GM18907 (cell line): Measurements from ENCODE around the gene SMG6.
"Not testable (repeated sequence)": the region's sequence is repeated elsewhere in the genome, so short reads cannot be mapped to it uniquely, and the experiment has no call there.

Experiments used
- ATAC-seq: cut with Tn5 transposase; IDR thresholded peaks from one replicate; pipeline ENCODE4 v1.9.1; 2021; ENCODE audit warnings: mild to moderate bottlenecking, moderate library complexity; ENCODE audit not compliant: unreplicated experiment

Gene SMG6

DNA sequence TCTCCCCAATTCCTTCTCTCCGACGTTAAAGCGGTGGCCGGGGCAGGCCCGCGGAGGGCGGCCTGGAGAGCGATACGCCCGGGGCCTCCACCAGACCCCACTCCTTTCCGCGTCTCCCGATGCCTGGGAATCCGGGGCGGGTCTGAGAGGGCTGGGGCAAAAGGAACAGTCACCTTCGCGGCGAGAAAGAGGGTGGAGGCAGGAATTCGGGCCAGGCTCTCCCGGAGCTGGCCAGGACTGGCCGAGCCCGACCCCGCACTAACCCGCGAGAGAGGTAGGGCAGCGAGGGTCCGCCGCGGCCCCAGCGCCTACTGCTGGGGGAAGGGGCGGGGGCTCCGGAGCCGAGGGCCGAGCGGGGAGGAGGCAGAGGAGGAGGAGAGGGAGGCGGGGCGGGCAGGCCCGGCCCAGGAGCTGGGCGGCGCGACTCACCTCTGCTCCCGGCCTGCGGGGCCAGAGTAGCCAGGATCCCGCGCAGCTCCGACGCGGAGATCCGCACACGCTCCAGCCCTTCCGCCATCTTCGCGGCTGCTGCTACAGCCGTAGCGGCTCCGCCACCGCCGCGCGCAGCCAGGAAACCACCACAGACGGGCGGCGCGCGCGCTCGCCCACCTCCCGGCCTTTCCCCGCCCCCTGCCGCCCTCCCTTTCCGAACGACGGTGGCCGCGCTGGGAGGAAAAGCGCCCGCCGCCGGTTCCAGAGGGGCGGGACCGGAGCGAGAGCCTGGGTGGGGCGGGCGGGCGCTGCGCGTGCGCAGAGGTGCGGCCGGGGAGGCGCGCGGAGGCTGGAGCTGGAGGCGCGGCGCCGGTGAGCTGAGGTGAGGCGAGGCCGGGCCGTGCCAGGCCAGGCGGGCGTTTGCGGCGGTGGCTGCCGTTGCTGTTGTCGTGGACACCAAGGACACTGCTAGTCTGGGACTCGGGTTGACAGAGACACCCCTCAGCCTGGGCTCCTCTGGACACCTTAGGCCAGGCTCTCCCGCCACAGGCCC lies at the start of gene SMG6, which contains the start of gene SRR:
TSS of gene SMG6 (minus strand) at position 582 of the 985 bp plus-strand sequence. CDS start at position 517, 65 bp downstream.
TSS of gene SRR (plus strand) at position 747 of the 985 bp plus-strand sequence. CDS start 11,611 bp downstream, outside the sequence.
- ATAC-seq, result peak; percentile 75

DNA sequence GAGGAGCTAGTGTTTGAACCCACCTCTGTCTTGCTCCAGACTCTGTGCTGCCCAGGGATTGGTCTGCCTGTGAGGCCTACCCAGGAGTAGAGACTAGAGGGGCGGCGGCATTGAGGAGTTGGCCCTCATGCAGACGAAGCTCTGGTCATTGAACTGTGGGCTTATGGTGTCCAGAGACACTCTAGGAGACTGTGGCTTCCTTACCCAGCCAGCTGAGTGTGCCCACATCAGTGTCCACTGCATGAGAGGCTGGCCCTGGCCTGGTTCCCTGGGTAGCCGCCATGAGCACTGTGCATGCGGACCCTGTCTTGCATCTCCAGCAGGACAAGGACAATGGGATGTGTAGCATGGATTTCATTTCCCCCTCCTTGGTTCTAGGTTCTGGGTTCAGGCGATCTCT lies 47.7 kb upstream of the SMG6 start:
- no peak for ATAC-seq

DNA sequence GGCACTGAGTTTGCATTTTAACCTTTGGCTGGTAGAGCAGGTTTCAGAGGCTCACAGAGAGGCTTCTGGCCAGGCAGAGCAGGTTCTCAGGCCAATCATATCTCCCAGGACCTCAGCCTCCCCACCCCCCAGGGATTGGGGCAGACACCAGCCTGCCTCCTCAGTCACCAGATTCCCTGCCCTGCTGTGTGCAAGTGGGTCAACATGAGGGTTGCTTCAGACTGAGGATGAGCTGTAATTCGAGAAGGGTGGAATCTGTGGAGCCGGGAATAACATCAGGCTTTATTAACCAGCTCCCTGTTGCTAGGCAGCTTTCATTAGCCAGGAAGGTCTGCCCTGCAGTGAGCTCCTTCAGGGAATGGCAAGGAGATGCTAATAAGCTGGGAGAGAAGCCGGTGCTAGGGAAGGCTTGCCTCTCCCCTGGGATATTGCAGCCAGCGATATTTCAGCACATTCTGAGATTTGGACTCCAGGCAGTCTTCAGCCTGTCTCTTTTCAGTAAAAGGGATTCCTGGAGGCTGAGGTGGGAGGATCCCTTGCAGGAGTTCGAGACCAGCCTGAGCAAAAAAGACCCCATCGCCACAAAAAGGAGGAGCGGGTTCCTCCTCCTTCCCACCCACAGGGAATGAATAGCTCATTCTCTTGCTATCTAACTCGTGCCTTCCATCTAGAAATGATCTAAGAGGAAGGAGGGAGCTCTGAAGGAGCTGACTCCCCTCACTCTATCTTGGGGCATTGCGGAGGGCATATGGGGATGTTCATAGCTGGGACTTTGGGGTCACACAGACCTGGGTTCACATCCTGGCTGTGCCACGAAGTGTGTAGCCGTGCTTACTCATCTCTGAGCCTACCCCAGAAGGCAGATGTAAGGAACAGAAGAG lies 44.5 kb upstream of the SMG6 start:
- ATAC-seq, result no peak

DNA sequence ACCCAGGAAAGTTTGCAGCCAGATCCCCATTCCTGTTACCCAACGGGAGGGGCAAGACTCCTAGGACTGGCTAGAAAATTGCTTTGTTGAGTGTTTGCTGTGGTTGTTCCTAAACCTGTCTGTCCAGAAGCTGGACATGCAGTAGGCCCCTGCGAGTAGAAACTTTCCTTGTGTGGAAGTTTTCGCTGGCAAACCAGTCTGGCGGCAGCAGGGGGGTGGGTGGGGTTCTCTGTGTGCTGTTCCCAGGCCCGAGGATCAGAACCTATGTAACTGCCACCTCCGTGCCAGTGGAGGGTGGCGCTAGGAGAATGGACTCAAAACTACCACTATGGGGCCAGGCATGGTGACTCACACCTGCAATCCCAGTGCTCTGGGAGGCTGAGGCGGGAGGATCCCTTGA lies 42.9 kb upstream of the SMG6 start:
- no peak for ATAC-seq

DNA sequence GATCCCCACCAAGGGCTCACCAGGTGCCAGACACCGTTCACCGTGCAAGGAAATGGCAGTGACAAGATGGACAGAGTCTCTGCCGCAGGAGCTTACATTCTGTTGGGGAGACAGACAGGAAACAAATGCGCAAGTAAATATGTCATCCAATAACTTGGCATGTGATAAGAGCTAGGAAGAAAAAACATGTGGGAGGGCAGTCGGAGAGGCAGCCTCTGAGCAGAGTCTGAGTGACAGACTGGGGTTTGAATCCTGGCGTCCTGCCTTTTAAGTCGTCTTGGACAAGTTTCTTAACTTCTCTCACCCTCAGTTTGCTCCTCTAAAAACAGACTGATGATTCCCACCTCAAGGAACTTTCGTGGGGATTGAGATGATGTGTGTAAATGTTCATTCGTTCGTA lies 40.9 kb upstream of the SMG6 start:
- ATAC-seq, result no peak

DNA sequence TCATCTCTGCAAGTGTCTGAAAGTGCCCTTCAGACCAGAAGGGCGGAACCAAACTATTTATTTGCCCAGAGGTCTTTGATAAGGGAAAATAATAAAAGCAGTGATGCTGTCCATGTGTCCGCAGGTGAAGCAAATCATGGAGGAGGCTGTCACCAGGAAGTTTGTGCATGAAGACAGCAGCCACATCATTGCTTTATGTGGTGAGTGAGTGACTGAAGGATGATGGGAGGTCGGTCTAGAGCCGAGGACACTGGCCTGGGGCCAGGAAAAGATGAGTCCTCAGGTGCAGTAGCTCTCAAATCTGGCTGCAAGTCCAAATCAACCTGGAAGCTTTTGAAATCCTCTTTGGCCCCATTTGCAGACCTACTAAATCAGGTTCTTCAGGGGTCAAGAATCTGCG lies 39.8 kb upstream of the SMG6 start:
- ATAC-seq, result no peak

DNA sequence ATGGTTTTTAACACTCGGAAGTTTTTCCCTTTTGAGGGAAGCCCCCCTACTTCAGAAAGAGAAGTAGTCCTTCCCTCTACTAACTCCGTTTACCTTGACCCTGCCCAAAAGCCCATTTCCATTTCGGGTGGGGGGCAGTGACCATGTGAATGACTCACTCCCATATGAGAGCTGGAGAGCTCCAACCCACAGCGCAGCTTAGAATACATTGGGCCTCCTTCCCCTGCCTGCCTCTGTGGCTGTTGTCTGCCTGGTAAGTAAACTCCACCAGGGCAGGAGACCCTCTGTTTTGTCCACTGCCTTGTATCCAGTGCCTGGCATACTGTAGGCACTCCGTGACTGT lies 34.7 kb upstream of the SMG6 start:
- ATAC-seq, result no peak

DNA sequence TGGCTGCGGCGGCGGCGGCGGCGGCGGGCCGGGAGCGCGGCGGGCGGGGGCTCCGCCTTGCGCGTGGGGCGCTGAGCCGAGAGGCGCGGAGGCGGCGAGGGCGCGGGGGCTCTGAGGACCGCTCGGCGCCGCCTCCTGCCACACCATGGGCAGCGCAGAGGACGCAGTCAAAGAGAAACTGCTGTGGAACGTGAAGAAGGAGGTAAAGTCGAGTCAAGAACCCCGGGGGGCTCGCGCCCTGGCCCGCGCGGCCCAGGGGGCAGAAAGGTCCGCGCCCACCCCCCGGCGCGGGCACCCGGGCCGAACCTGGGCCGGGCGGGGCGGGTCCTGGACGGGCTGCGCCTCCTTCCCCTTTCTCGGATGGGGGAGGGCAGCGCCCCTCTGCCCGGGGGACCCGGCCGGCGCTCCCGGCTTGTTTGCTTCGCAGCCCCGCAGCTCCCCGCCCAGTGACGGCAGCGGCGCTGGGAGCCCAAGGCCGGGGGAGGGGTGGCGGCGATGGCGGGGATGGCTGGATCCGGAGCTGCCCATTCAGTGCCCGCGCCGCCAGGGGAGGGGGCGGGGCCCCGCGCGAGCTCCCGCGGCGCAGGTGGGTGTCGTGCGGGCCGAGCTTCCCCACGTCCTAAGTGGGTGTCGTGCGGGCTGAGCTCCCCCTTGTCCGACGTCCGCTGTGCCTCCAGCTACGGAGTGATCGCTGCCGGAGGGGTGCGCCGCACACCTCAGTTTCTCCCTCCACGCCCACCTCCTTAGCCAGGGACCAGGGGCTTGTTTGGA lies 34.1 kb upstream of the SMG6 start:
- ATAC-seq, result no peak

DNA sequence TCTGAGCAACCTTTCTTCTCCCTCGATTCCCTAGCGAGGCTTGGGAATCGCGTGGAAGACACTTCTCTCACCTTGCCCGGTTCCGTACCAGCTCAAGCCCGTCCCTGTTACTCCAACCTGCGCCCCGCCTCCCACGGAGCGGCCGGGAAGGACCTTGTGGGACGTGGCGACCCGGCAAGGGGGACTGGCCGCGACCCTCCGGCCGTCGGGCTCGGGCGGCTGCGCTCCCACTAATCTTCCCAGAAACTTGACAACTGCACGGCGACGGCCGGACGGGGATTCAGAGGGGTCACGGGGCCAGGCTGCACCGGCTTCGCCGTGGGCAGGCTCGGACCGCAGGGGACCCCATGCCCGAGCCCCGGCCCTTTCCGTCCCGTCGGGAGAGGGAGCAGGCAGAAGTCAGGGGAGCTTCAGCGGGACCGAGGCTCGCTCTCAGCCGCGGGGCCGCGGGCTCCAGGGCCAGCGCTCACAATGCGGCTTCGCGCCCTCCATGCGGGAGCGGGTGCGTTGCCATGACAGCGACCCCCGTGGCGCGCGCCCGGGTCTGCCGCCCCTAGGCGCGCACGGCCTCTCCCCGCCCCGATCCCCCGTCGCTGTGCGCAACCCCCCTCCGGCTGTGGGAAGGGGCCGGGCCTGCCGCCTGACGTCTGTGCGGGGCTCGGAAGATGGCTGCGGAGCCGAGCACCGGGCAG lies 33.4 kb upstream of the SMG6 start, which contains the start of gene SGSM2:
TSS of gene SGSM2 (plus strand) at position 650 of the 692 bp plus-strand sequence. CDS start 188 bp downstream, outside the sequence.
- ATAC-seq, result no peak

DNA sequence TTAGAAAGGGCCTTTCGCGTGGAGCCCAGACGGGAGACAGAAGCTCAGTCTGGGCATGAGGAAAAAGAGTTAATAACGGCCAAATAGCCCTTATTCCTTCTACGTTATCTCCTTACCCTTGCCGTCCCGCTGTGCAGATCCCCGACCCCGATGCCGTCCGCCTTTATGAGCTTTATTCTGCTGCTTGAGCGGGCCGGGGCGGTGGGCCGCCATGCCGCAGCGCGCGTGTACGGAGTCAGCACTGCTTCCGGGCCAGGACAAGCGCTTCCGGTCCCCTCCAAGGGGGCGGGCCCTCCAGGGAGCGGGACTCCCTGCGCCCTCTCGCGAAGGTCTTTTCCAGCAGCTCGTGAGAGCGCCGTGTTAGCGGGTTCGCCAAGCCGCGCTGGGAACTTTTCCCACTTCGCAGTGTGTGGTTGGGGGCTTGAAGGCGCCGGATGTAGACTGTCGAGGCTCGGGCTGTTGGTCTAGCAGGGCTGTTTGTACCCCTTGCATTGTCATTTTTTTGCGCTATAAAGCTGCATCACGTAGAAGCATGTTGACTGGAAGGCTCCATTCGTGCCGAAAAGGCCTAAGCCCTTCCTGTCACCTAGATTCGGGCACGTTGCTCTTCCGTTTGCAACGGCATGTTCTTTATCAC lies 32.7 kb upstream of the SMG6 start, which contains the start of gene TSR1:
TSS of gene TSR1 (minus strand) at position 243 of the 637 bp plus-strand sequence. CDS start at position 213, 30 bp downstream.
- ATAC-seq, result peak; percentile 84

DNA sequence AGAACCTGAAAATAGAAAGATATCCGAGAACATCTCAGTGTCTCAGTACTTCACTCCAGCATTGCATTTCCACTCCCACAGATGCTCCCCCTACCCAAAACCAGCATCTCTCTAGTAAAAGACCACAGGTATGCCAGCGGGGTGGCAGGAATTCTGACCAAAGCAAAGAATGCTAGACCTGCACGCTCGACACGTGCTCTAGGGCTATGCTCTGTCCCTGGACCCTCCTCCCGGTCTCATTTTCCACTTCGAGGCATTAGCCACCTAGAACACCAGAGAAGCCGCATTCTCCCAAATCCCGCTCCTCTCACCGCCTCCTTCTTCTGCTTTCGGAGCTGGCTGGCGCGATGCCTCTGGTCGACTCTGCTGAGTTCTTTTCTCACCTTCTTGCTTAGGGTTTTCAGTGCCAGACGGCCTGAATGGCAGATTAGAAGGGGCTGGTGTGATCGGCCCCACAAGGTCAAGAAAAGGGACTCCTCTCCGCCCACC lies 32.2 kb upstream of the SMG6 start:
- no peak for ATAC-seq

DNA sequence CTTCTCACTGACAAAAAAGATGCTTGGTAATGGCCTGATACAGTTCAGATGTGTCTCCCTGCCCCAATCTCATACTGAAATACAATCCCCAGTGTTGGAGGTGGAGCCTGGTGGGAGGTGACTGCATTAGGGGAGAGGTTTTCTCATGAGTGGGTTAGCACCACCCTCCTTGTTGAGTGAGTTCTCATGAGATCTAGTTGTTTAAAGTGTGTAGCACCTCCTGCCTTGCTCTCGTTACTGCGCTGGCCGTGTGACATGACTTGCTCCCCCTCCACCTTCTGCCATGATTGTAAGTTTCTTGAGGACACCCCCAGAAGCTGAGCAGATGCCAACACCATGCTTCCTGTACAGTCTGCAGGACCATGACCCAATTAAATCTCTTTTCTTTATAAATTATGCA lies 27.7 kb upstream of the SMG6 start:
- ATAC-seq, result no peak

DNA sequence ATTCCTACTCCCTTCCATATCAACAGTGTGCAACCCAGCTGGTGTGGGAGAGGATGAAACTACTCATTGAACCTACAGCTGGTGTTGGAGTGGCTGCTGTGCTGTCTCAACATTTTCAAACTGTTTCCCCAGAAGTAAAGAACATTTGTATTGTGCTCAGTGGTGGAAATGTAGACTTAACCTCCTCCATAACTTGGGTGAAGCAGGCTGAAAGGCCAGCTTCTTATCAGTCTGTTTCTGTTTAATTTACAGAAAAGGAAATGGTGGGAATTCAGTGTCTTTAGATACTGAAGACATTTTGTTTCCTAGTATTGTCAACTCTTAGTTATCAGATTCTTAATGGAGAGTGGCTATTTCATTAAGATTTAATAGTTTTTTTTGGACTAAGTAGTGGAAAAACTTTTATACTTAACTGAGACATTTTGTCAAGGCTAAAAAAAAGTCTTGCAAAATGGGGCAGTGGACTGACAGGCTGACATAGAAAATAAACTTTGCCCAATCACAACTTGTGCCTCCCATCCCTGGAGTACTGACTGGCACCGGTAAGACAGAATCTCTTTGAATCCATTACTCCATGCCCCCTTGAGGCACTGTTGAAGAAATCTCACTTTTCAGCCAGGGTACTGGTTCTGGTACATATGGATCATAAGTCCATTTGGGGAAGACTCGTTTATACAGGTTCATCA lies 20.2 kb upstream of the SMG6 start:
- no peak for ATAC-seq

DNA sequence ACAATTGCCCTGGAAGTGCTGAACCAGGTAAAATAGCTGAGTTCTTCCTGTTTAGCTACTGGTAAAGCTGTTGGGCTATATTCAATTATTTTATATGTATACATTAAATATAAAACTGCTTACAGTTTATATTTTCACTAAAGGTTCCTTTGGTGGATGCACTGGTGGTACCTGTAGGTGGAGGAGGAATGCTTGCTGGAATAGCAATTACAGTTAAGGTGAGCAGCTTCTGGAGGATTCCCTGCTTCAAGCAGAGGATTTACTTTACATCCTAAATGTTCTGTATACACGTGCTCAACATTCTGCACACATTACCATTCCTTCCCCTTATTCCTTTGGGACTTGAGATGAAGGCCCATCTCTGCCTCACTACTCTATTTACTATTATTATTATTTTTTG lies 17.8 kb upstream of the SMG6 start:
- ATAC-seq, result no peak

DNA sequence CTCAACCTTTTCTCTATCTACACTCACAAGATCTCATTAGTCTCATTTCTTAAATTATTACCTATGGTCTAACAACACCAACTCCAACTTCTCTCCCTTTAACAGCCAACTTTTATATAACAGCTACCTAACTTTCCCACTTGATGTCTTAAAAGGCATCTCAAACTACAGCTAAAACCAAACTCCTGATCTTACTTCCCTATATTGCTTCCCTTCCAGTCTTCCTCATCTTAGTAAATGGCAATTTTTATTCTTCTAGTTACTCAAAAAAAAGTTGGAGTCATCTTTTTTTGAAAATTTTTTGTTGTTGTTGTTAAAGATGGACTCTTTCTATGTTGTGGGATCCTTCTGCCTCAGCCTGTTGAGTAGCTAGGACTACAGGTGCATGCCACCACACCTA lies 15.5 kb upstream of the SMG6 start:
- ATAC-seq, result no peak

DNA sequence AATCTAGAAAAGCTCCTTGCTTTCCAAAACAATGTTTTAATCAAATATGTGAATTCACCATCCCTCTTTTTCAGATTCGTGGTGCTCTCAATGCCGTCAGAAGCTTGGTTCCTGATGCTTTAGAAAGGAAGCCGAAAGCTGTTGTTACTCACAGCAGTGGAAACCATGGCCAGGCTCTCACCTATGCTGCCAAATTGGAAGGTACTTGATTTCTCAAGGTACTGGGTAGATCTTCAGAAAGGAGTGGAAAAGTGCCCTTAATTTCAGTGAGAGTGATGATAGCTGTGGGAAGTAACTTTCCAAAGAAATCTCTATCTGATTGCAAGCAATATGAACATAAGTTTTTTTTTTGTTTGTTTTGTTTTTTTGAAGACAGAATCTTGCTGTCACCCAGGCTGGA lies 14.2 kb upstream of the SMG6 start:
- ATAC-seq, result no peak

DNA sequence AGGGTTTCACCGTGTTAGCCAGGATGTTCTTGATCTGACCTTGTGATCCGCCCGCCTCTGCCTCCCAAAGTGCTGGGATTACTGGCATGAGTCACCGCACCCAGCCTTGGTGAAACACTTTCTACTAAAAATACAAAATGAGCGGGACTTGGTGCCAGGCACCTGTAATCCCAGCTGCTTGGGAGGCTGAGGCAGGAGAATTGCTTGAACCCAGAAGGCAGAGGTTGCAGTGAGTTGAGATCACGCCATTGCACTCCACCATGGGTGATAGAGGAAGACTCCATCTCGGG lies 13.3 kb upstream of the SMG6 start:
- ATAC-seq, result not testable (repeated sequence)

DNA sequence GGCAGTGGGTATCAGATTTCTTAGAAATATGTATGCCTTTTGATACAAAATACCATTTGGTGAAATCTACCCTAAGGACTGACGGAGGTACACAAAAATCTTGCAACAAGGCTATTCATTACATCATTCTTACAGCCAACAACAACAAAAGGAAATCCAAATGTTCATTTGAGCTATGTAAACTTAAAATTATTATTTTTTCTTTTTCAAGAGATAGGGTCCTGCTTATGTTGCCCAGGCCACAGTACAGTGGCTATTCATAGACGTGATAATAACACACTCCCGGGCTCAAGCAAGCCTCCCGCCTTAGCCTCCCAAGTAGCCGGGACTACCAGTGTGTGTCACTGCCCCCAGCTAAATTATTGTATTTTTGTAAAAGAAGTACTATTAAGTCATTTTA lies 9.2 kb upstream of the SMG6 start:
- ATAC-seq, result no peak
